Choroid plexus epithelial cell (primary cell): ENCODE data around the gene RNF19B.

ENCODE experiments used
- DNase-seq: peaks from one replicate; pipeline ENCODE4 v3.0.0-alpha.2; 2010; ENCODE audit warnings: low read depth
- H3K4me3 ChIP-seq: 2 replicates; pipeline ENCODE4 v1.5.1; 2011; ENCODE audit warnings: low read depth, mild to moderate bottlenecking, control low read depth, low read length, moderate library complexity
- TF ChIP-seq, protein P1 (sequence below): conservative IDR thresholded peaks from 2 replicates; pipeline ENCODE4 v1.5.1; 2011; ENCODE audit warnings: low read depth, mild to moderate bottlenecking, control low read depth, inconsistent platforms, low read length, moderate library complexity

The RNF19B gene, protein sequence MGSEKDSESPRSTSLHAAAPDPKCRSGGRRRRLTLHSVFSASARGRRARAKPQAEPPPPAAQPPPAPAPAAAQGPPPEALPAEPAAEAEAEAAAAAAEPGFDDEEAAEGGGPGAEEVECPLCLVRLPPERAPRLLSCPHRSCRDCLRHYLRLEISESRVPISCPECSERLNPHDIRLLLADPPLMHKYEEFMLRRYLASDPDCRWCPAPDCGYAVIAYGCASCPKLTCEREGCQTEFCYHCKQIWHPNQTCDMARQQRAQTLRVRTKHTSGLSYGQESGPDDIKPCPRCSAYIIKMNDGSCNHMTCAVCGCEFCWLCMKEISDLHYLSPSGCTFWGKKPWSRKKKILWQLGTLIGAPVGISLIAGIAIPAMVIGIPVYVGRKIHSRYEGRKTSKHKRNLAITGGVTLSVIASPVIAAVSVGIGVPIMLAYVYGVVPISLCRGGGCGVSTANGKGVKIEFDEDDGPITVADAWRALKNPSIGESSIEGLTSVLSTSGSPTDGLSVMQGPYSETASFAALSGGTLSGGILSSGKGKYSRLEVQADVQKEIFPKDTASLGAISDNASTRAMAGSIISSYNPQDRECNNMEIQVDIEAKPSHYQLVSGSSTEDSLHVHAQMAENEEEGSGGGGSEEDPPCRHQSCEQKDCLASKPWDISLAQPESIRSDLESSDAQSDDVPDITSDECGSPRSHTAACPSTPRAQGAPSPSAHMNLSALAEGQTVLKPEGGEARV

GRCh38 chr1:32964461-32965250 lies at the start of gene RNF19B:
TSS of gene RNF19B (minus strand) at chr1:32964809. CDS start at chr1:32964685, 124 bp downstream.
- DNase-seq: peak; percentile 95
- TF ChIP-seq, protein P1, sequence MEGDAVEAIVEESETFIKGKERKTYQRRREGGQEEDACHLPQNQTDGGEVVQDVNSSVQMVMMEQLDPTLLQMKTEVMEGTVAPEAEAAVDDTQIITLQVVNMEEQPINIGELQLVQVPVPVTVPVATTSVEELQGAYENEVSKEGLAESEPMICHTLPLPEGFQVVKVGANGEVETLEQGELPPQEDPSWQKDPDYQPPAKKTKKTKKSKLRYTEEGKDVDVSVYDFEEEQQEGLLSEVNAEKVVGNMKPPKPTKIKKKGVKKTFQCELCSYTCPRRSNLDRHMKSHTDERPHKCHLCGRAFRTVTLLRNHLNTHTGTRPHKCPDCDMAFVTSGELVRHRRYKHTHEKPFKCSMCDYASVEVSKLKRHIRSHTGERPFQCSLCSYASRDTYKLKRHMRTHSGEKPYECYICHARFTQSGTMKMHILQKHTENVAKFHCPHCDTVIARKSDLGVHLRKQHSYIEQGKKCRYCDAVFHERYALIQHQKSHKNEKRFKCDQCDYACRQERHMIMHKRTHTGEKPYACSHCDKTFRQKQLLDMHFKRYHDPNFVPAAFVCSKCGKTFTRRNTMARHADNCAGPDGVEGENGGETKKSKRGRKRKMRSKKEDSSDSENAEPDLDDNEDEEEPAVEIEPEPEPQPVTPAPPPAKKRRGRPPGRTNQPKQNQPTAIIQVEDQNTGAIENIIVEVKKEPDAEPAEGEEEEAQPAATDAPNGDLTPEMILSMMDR: no peak

GRCh38 chr1:33013791-33014190 lies 49.2 kb upstream of the RNF19B start:
- TF ChIP-seq, protein P1: no peak
- H3K4me3 ChIP-seq: no peak overlapping the region
- no peak for DNase-seq

More at GRCh38 chr1:32964461-32965250, at the start of gene RNF19B:
- peak within 1 kb of the TSS; percentile 90 for H3K4me3 ChIP-seq

- no peak overlapping the region for H3K4me3 ChIP-seq
- no peak for DNase-seq
- TF ChIP-seq, protein P1: no peak
Measured at GRCh38 chr1:33012165-33012564, 47.6 kb upstream of the RNF19B start.

DNA sequence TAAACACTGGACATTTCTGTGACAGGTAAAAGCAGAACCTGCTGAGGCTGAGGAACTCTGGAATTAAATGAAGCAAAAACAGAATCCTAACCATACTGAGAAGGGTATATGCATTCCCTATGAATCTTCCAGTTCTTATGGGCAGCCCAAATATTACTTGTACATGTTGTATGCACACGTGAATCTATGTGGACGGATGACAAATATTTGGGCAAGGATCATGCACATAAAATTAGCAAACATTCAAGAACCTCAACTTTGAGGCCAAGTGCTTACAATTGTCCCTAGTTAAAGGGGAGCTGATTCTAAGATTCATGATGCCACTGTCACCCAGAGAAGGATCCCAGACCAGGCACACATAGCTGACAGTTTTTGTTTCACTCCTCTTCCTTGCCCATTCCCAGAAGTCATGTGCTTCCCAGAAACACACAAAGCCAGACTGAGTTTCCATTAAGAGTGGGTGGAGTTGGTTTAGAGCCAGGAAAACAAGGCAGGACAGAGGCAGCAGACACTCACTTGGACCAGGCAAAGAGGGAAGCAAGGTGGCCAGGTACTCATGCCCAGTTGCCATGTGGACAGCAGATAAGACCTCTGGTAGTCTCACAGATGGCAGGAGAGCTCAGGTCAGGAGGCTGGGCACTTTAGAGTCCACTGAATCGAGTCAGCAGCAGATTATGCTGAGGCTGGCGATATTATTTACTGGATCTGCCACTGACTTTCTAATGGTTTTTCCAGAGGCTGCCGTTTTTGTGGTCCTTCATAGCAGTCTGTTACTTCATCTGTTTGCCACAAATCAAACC lies 46.5 kb upstream of the RNF19B start:
- TF ChIP-seq, protein P1: no peak
- peak; percentile 47 for DNase-seq
- no peak overlapping the region for H3K4me3 ChIP-seq

GRCh38 chr1:33009561-33009960 lies 45.0 kb upstream of the RNF19B start:
- H3K4me3 ChIP-seq: no peak overlapping the region
- TF ChIP-seq, protein P1: no peak
- no peak for DNase-seq

- H3K4me3 ChIP-seq: no peak overlapping the region
- peak; percentile 60 for DNase-seq
- TF ChIP-seq, protein P1: no peak
Measured at GRCh38 chr1:33008051-33008914, 43.7 kb upstream of the RNF19B start.
